Measurements from ENCODE around the gene CRYBG2. TPM values are rescaled to one million over a fixed set of nuclear protein-coding genes. Genes with fewer than 3 reads are reported as not detected.
A peak's percentile ranks its signal among the peaks of the same experiment; 100 is the strongest.
"Not testable (repeated sequence)": the region's sequence is repeated elsewhere in the genome, so short reads cannot be mapped to it uniquely, and the experiment has no call there.

The CRYBG2 gene
- total and polyA plus RNA-seq, 10 donors, result 0.87 to 3.4 (median 1.2) TPM; not detected in 5

- TF ChIP-seq, protein P1, sequence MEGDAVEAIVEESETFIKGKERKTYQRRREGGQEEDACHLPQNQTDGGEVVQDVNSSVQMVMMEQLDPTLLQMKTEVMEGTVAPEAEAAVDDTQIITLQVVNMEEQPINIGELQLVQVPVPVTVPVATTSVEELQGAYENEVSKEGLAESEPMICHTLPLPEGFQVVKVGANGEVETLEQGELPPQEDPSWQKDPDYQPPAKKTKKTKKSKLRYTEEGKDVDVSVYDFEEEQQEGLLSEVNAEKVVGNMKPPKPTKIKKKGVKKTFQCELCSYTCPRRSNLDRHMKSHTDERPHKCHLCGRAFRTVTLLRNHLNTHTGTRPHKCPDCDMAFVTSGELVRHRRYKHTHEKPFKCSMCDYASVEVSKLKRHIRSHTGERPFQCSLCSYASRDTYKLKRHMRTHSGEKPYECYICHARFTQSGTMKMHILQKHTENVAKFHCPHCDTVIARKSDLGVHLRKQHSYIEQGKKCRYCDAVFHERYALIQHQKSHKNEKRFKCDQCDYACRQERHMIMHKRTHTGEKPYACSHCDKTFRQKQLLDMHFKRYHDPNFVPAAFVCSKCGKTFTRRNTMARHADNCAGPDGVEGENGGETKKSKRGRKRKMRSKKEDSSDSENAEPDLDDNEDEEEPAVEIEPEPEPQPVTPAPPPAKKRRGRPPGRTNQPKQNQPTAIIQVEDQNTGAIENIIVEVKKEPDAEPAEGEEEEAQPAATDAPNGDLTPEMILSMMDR (IDR thresholded peaks at IDR 0.05 in 8 of 11, conservative IDR thresholded peaks at IDR 0.05 in 3 of 11), result no peak
- peak in 2 of 3 donors; percentile 29 for TF ChIP-seq POLR2AphosphoS5 (IDR thresholded peaks at IDR 0.05)
- H3K27ac ChIP-seq, result peak overlapping the region in 4 of 8 donors; percentile 14 to 71 (median 54)
Observed at GRCh38 chr1:26335774-26336476, 18.0 kb downstream of the CRYBG2 start.

DNA sequence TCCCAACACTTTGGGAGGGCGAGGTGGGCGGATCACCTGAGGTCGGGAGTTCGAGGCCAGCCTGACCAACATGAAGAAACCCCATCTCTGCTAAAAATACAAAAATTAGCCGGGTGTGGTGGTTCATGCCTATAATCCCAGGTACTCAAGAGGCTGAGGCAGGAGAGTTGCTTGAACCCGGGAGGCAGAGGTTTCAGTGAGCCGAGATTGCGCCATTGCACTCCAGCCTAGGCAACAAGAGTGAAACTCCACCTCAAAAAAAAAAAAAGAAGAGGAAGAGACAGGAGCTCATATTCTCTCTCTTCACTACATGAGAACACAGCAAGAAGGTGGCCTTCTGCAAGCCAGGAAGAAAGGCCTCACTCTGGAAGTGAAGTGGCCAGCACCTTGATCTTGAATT lies 20.6 kb downstream of the CRYBG2 start:
- intact Hi-C loops (cut with DNase I; ENCODE audit: low total_unique reads); H3K27ac ChIP-seq; H3K4me3 ChIP-seq; H3K9me3 ChIP-seq; DNase-seq: not testable (repeated sequence)
- 82 to 91% (median 85%) methylated on average over 8 of the region's 8 CpGs for WGBS, 5 donors
- Histone ChIP-seq H3K36me3 (peaks cover 0 to 12% (median 0%) of the 10 kb centered on the region in 6 donors), H3K27me3 (replicated peaks in 1 of 7) (peaks cover 0 to 41% (median 21%) of the 10 kb centered on the region in 7 donors), H3K4me1 (peaks cover 0 to 29% (median 22%) of the 10 kb centered on the region in 6 donors)

More at GRCh38 chr1:26335774-26336476, 18.0 kb downstream of the CRYBG2 start:
- Histone ChIP-seq H3K9me3 (no peaks in the 10 kb centered on the region), H3K4me1 (peaks cover 0 to 29% (median 22%) of the 10 kb centered on the region in 6 donors), H3K27me3 (replicated peaks in 1 of 7) (peaks cover 0 to 41% (median 20%) of the 10 kb centered on the region in 7 donors), H3K36me3 (peaks cover 0 to 6% (median 0%) of the 10 kb centered on the region in 6 donors), H3K4me3 (peak overlapping the region; percentile 34 to 82 (median 57))
- DNase-seq, result no peak
- intact Hi-C loops (cut with DNase I; ENCODE audit: low total_unique reads), result no loop called here
- WGBS, 5 donors, result 2 to 4% (median 3%) methylated on average over 33 to 41 of the region's 41 CpGs

DNA sequence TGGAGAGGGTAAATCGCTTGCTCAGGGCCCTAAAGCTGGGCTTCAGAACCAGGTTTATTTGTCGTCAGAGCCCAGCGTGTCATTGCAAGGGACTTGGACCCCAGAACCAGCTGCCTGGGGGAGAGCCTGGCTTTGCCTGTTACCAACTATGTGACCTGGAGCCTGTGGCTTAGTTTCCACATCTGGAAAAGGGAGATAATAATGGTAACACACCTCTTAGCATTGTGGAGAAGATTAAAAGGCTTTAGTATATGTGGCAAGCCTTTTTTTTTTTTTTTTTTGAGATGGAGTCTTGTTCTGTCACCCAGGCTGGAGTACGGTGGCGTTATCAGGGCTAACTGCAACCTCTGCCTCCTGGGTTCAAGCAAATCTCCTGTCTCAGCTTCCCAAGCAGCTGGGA lies 23.7 kb downstream of the CRYBG2 start:
- peaks cover 0 to 24% (median 9%) of the 10 kb centered on the region in 7 donors for H3K27me3 ChIP-seq (replicated peaks in 1 of 7)
- no peak overlapping the region for H3K4me3 ChIP-seq
- DNase-seq, result no peak
- TF ChIP-seq POLR2A (IDR thresholded peaks at IDR 0.05), result no peak
- TF ChIP-seq, protein P1 (IDR thresholded peaks at IDR 0.05 in 8 of 11, conservative IDR thresholded peaks at IDR 0.05 in 3 of 11), result no peak
- TF ChIP-seq POLR2AphosphoS5 (IDR thresholded peaks at IDR 0.05), result no peak
- WGBS, 5 donors, result 83 to 96% (median 89%) methylated on average over 5 of the region's 5 CpGs
- peaks cover 0 to 11% (median 4%) of the 10 kb centered on the region in 6 donors for H3K4me1 ChIP-seq
- no peaks in the 10 kb centered on the region for H3K9me3 ChIP-seq
- H3K27ac ChIP-seq, result no peak overlapping the region
- intact Hi-C loops (cut with DNase I; ENCODE audit: low total_unique reads), result no loop called here
- H3K36me3 ChIP-seq, result peaks cover 0 to 23% (median 0%) of the 10 kb centered on the region in 6 donors

- peaks cover 0 to 32% (median 0%) of the 10 kb centered on the region in 6 donors for H3K36me3 ChIP-seq
- WGBS, 5 donors, result 86 to 95% (median 88%) methylated on average over 4 of the region's 4 CpGs
- H3K27me3 ChIP-seq (replicated peaks in 1 of 7), result peaks cover 0 to 15% (median under 1%) of the 10 kb centered on the region in 7 donors
- H3K27ac ChIP-seq; H3K4me3 ChIP-seq; H3K9me3 ChIP-seq; DNase-seq; H3K4me1 ChIP-seq; intact Hi-C loops (cut with DNase I; ENCODE audit: low total_unique reads): not testable (repeated sequence)
Observed at GRCh38 chr1:26329380-26329779, 24.6 kb downstream of the CRYBG2 start.

- intact Hi-C loops (cut with DNase I; ENCODE audit: low total_unique reads), result no loop called here
- DNase-seq, result no peak
- Histone ChIP-seq H3K27ac (no peak overlapping the region), H3K36me3 (peaks cover 0 to 40% (median 0%) of the 10 kb centered on the region in 6 donors), H3K4me1 (peaks cover 0 to 1% (median 0%) of the 10 kb centered on the region in 6 donors), H3K27me3 (replicated peaks in 1 of 7) (peaks cover 0 to 9% (median 0%) of the 10 kb centered on the region in 7 donors), H3K4me3 (no peak overlapping the region), H3K9me3 (no peaks in the 10 kb centered on the region)
- 77 to 89% (median 84%) methylated on average over 8 of the region's 8 CpGs for WGBS, 5 donors
- TF ChIP-seq, protein P1 (IDR thresholded peaks at IDR 0.05 in 8 of 11, conservative IDR thresholded peaks at IDR 0.05 in 3 of 11), result no peak
- TF ChIP-seq POLR2AphosphoS5 (IDR thresholded peaks at IDR 0.05), result no peak
- TF ChIP-seq POLR2A (IDR thresholded peaks at IDR 0.05), result no peak
Observed at GRCh38 chr1:26328597-26328996, 25.3 kb downstream of the CRYBG2 start.

Measured in spleen (tissue), 11 donors.